Ovary (tissue), 9 donors: ENCODE data around the gene MSMB. TPM values are rescaled to one million over a fixed set of nuclear protein-coding genes. Genes with fewer than 3 reads are reported as not detected.

Experiments used
- DNase-seq, 5 donors: peaks; one replicate each; pipeline ENCODE4 v3.0.0-alpha.2; 2019 to 2020
- H3K27ac ChIP-seq, 2 donors: fragments of 200-600 bp; one replicate each; pipeline versions ENCODE4 v1.5.1 to v1.8.0; 2019 to 2022
- H3K27me3 ChIP-seq: fragments of 200-600 bp; one replicate; pipeline ENCODE4 v1.8.0; 2022
- H3K36me3 ChIP-seq: fragments of 200-600 bp; sonication (generic); one replicate; pipeline ENCODE4 v1.5.1; 2019
- H3K4me1 ChIP-seq: one replicate; pipeline ENCODE4 v1.8.1; 2013; ENCODE audit warnings: mild to moderate bottlenecking, moderate library complexity; ENCODE audit not compliant: insufficient read depth
- H3K4me3 ChIP-seq: fragments of 200-600 bp; sonication (generic); one replicate; pipeline ENCODE4 v1.5.1; 2017
- H3K9me3 ChIP-seq, 2 donors: fragments of 200-600 bp in 1 of 2; sonication (generic) in 1 of 2; one replicate each; pipeline versions ENCODE4 v1.5.1 to v1.8.1; 2013 to 2019; ENCODE audit warnings: mild to moderate bottlenecking in 1 of 2, moderate library complexity in 1 of 2
- EP300 ChIP-seq: sonication (generic); formaldehyde crosslinking; IDR thresholded peaks from one replicate; pipeline ENCODE4 v1.6.1; 2017; ENCODE audit warnings: antibody characterized with exemption
- POLR2A ChIP-seq: fragments of 450-650 bp; IDR thresholded peaks from one replicate; pipeline ENCODE4 v1.6.1; 2017; ENCODE audit warnings: antibody characterized with exemption, mild to moderate bottlenecking, moderate library complexity
- WGBS, 3 donors: extraction: QIAGEN DNeasy Blood & Tissue Kit in 1 of 3; methylation state at CpG; one replicate each; pipeline versions ENCODE4 v1.1.5 to v1.1.7; 2013 to 2017; 5-methylcytosine and 5-hydroxymethylcytosine counted together
- intact Hi-C, 4 donors: fragments of 100-400 bp; cut with DNase I; formaldehyde crosslinking; loops; one replicate each; pipeline versions ENCODE4 v1.11.0 to v1.15.1; 2022 to 2023
- polyA plus RNA-seq, 2 donors: library from polyadenylated mRNA; stranded (reverse); fragments of 200-250 nt in 1 of 2; fragments of 350-450 nt in 1 of 2; fragmentation: Illumina TruSeq in 1 of 2; extraction: RNeasy Lipid Tissue Mini Kit (QIAGEN cat#74804) in 1 of 2; gene quantifications; one replicate each; pipeline ENCODE4 v1.2.3, GENCODE V29; 2013 to 2014
- total RNA-seq, 7 donors: library from RNA; depleted of rRNA in 2 of 7; stranded (reverse); fragments of >200 nt in 2 of 7; fragmentation: NEBNext Ultra II Directional in 3 of 7; extraction: Animal tissue kit (Norgen Biotek cat#: 25700) in 3 of 7; gene quantifications; one replicate each; pipeline versions ENCODE4 v1.1.0 to v1.2.4, GENCODE V29; 2016 to 2023
- TF ChIP-seq, protein P1 (sequence below), 3 donors: fragments of 450-650 bp in 2 of 3; fragments of 200-600 bp in 1 of 3; IDR thresholded peaks; one replicate each; pipeline versions ENCODE4 v1.5.1 to v1.8.0; 2016 to 2022; ENCODE audit warnings: antibody characterized with exemption in 3 of 3, mild to moderate bottlenecking in 1 of 3
- donor health status: DM: no; HTN: no; CAD: no; lungs with moderate emphysema.
- donor health status: DM: no; HTN: no; CAD: no.
- donor health status: Bipolar disorder and iron deficiency.
- donor health status: DM: yes; HTN: yes; CAD: no.
- donor health status: DM: no; HTN: no; CAD: no.
- donor health status: DM: yes; HTN: yes; CAD: no.

MSMB gene
- total and polyA plus RNA-seq, 9 donors: not detected

DNA sequence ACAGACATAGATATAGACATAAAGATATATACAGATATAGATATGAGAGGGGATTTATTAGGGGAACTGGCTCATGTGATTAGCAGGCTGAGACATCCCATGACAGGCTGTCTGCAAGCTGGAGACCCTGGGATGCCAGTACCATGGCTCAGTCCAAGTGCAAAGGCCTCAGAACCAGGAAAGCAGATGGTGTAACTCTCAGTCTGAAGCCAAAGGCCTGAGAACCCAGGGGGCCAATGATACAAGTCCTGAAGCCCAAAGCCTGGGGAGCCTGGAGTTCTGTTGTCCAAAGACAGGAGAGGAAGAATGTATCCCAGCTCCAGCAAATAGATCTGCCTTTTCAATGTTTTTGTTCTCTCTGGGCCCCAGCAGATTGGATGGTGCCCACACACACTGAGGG, 21.1 kb downstream of the MSMB start:
- TF ChIP-seq, protein P1, sequence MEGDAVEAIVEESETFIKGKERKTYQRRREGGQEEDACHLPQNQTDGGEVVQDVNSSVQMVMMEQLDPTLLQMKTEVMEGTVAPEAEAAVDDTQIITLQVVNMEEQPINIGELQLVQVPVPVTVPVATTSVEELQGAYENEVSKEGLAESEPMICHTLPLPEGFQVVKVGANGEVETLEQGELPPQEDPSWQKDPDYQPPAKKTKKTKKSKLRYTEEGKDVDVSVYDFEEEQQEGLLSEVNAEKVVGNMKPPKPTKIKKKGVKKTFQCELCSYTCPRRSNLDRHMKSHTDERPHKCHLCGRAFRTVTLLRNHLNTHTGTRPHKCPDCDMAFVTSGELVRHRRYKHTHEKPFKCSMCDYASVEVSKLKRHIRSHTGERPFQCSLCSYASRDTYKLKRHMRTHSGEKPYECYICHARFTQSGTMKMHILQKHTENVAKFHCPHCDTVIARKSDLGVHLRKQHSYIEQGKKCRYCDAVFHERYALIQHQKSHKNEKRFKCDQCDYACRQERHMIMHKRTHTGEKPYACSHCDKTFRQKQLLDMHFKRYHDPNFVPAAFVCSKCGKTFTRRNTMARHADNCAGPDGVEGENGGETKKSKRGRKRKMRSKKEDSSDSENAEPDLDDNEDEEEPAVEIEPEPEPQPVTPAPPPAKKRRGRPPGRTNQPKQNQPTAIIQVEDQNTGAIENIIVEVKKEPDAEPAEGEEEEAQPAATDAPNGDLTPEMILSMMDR (IDR thresholded peaks at IDR 0.05): no peak
- TF ChIP-seq POLR2A (no peak), EP300 (no peak)
- no peak for DNase-seq
- Histone ChIP-seq H3K27ac (no peak overlapping the region), H3K4me1 (peaks cover 20% of the 10 kb centered on the region), H3K4me3 (no peak overlapping the region), H3K36me3 (no peaks in the 10 kb centered on the region), H3K27me3 (no peaks in the 10 kb centered on the region), H3K9me3 (no peaks in the 10 kb centered on the region)
- intact Hi-C loops: loop anchor here in 1 of 4 donors (2.0 kb wide), 1 partner anchor 20 kb away; no protein-coding TSS in a partner anchor

DNA sequence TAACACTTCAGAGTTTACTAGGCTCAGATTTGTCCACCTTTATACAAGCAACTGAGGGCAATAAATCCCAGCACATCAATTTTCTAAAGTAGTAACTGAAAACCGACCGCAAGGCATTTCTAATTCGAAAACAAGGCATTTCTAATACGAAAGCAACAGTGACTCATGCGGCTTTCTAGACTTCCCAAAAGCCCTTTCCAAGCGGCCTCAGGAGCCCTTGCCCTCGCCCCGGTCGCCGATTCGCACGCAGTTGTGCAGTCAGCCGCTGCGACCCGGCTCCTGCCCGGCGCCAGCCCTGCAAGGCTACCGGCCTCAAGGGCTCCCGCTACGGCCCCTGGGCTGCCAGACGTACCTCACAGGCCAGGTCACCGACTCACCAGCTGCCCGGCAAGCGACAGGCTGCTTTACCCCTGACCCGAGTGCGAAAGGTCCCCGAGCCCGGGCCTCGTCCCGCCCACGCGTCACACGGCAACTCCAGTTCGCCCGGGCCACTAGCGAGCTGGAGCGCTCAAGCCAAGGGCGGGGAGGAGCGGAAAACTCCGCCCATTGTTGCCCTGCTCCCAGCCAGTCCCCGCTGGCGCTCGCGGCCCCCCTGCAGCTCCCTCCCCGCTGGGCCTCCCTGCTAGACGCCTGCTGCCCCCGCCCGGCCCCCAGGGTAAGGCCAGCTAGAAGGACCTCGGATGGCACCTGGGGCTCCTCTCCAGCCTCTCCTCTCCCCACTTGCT, 22.9 kb downstream of the MSMB start:
- Histone ChIP-seq H3K4me1 (peaks cover 20% of the 10 kb centered on the region), H3K27me3 (no peaks in the 10 kb centered on the region), H3K9me3 (no peaks in the 10 kb centered on the region), H3K4me3 (peak overlapping the region; percentile 71), H3K27ac (peak overlapping the region; percentile 35 to 58), H3K36me3 (no peaks in the 10 kb centered on the region)
- DNase-seq: peak; percentile 84 to 90 (median 86)
- TF ChIP-seq, protein P1 (IDR thresholded peaks at IDR 0.05): no peak
- TF ChIP-seq POLR2A: no peak
- TF ChIP-seq EP300: no peak
- WGBS, 3 donors: 0 to 2% (median 1%) methylated on average over 43 to 49 of the region's 49 CpGs
- intact Hi-C loops: no loop called here

DNA sequence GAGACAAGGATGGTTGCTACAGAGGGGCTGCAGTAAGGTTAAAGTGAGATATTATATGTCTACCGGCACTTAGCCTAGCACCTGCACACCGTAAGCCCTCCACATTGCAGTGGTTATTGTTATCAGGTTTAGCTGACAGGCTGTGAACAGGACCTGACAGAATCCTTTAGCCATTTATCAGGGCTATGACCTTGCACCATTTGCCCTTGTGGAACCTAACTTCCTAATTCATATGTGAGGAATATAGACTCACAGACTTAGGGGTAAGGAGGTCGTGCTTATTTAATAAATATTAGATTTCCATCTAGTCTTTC, 25.8 kb downstream of the MSMB start:
- Histone ChIP-seq H3K27ac (no peak overlapping the region), H3K4me1 (peaks cover 14% of the 10 kb centered on the region), H3K27me3 (no peaks in the 10 kb centered on the region), H3K36me3 (no peaks in the 10 kb centered on the region), H3K4me3 (no peak overlapping the region), H3K9me3 (no peaks in the 10 kb centered on the region)
- DNase-seq: no peak
- intact Hi-C loops: no loop called here
- TF ChIP-seq EP300 (no peak), POLR2A (no peak)
- TF ChIP-seq, protein P1 (IDR thresholded peaks at IDR 0.05): no peak
- WGBS, 3 donors: 84 to 88% (median 86%) methylated on average over 3 of the region's 3 CpGs

DNA sequence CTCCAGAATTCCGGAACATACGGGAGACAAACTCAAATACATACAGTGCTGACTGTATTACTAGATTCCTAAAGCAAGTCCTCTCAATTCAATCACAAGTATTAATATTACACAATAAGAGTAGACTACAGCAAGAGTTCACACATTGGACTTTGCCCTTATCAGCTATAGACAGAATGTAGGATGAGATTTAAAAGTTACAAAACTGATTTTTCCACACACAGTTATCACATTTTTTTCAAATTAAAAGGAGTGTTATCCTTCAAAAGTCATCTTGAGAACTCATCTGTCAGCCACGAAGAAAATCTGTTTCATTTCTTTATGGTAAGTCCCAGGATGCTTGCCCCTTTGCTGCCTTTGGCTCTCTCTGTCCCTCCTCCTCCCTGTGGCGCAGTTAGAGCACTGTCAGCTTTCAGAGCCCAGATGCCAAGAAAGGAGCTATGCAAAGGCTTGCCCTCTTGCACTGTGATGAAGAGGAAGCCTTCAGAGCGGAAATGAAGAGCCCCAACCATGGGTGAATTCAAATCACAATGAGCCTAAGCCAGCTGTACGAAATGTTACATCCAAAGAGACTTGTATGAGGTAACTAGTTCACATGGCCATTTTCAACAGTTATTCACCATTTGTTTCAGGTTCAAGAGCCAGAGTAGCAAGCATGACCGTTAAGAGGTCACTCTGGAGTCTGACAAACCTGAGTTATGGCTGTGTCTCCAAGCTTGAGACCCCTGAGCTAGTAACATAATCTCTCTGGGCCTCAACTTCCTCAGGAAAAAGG, 26.3 kb downstream of the MSMB start:
- H3K9me3 ChIP-seq: no peaks in the 10 kb centered on the region
- no peak for DNase-seq
- no peaks in the 10 kb centered on the region for H3K27me3 ChIP-seq
- H3K4me3 ChIP-seq: no peak overlapping the region
- intact Hi-C loops: no loop called here
- peaks cover 11% of the 10 kb centered on the region for H3K4me1 ChIP-seq
- H3K36me3 ChIP-seq: no peaks in the 10 kb centered on the region
- TF ChIP-seq POLR2A (no peak), EP300 (no peak)
- TF ChIP-seq, protein P1 (IDR thresholded peaks at IDR 0.05): no peak
- no peak overlapping the region for H3K27ac ChIP-seq
- WGBS, 3 donors: 79% methylated on average over 7 of the region's 7 CpGs
